Mucosa of stomach (tissue), 1 donor: Measurements from ENCODE around the gene TMEM88.

Source experiments
- H3K27me3 ChIP-seq: one replicate; pipeline ENCODE4 v1.7.0; 2013; ENCODE audit warnings: mild to moderate bottlenecking, low read length; ENCODE audit not compliant: control insufficient read depth, insufficient read depth
- H3K36me3 ChIP-seq: one replicate; pipeline ENCODE4 v1.7.0; 2013; ENCODE audit warnings: low read length; ENCODE audit not compliant: control insufficient read depth, insufficient read depth
- H3K4me1 ChIP-seq: one replicate; pipeline ENCODE4 v1.7.0; 2013; ENCODE audit warnings: mild to moderate bottlenecking, low read length; ENCODE audit not compliant: control insufficient read depth, insufficient read depth
- H3K4me3 ChIP-seq: one replicate; pipeline ENCODE4 v1.7.0; 2013; ENCODE audit warnings: low read length
- H3K9ac ChIP-seq: one replicate; pipeline ENCODE4 v1.7.0; 2013; ENCODE audit warnings: mild to moderate bottlenecking, low read length, moderate library complexity
- H3K9me3 ChIP-seq: one replicate; pipeline ENCODE4 v1.7.0; 2013; ENCODE audit warnings: mild to moderate bottlenecking, low read length, moderate library complexity; ENCODE audit not compliant: control insufficient read depth
- donor health status: Pancreatic carcinoma.

TMEM88 gene

GRCh38 chr17:7834957-7835813, 19.7 kb upstream of the TMEM88 start:
- Histone ChIP-seq H3K36me3 (no peaks in the 10 kb centered on the region), H3K4me1 (peaks cover 35% of the 10 kb centered on the region), H3K27me3 (peaks cover 5% of the 10 kb centered on the region), H3K9ac (peak overlapping the region; percentile 90), H3K9me3 (no peaks in the 10 kb centered on the region), H3K4me3 (peak overlapping the region; percentile 78)

DNA sequence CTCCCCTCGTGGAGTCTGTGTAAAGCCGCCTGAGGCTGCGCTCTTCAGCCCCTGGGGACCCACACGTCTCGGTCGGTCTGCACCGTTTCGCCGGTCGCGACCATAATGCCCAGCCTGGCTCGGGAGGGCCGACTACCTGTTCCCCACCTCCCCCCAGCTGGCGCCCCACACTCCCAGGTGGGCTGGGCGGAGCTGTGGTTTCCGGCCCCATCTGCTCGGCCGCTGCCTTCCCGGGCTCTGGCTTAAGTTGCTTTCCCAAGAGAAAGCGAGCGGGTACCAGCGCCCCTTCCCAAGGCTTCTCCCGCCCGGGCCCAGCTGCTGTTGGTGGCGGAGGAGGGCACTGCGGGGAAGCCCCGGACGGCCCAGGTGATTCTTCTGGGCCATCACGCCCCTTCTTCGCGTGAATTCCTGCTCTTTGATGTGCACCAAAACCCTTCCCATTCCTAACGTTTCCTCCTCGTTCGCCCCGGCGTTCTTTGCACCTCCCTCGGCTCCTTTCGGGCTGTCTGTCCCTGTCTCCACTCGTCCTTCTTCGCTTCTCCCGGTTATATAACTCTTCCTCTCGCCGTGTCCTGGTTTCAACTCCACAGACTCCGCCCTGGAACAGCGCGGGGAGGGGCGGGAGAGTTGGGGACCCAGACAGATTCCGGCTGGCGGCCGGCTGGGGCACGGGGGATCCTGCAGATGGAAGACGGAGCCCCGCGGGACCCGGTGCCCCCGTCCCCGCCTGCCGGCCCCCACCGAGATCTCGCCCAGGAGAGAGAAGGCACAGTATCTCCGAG, 18.9 kb upstream of the TMEM88 start:
- Histone ChIP-seq H3K9me3 (no peaks in the 10 kb centered on the region), H3K4me1 (peaks cover 36% of the 10 kb centered on the region), H3K4me3 (peak overlapping the region; percentile 78), H3K27me3 (peaks cover 5% of the 10 kb centered on the region), H3K9ac (peak overlapping the region; percentile 90), H3K36me3 (no peaks in the 10 kb centered on the region)

- no peaks in the 10 kb centered on the region for H3K9me3 ChIP-seq
- H3K36me3 ChIP-seq, result no peaks in the 10 kb centered on the region
- peaks cover 41% of the 10 kb centered on the region for H3K4me1 ChIP-seq
- peak overlapping the region; percentile 78 for H3K4me3 ChIP-seq
- peaks cover 5% of the 10 kb centered on the region for H3K27me3 ChIP-seq
- H3K9ac ChIP-seq, result peak overlapping the region; percentile 90
Observed at GRCh38 chr17:7836596-7837407, 18.1 kb upstream of the TMEM88 start.

DNA sequence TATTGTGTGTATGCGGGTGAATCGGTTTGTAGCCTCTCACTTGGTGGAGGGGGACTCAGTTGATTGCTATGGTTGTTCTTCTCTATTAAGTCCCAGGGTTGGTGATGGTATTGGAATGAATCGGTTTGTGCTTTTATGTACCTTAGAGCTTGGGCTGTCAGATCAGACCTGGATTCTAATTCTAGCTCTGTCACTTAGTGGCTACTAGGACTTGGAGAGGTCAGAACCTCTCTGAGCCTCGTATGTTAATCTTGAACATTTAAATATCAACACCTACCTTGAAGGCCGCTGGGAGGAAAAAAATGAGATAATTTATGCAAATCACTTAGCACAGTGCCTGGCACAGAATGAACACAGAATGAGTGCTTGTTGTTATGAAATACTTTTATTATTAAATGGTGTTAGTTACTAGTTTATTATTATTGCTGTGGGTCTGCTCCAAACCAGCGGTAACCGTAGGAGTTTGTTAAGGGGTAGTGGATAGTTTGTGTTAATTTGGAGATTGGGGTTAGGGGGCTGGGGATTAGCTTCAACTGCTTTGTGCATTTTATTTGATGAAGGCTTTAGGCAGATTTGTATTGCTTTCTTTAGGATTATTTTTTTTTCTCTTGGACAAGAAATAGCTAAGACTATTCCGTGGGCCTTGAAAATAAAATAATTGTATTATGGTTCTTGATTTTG, 17.3 kb upstream of the TMEM88 start:
- Histone ChIP-seq H3K36me3 (no peaks in the 10 kb centered on the region), H3K4me1 (peaks cover 41% of the 10 kb centered on the region), H3K27me3 (peaks cover 5% of the 10 kb centered on the region), H3K9ac (peak overlapping the region; percentile 90), H3K4me3 (peak overlapping the region; percentile 78), H3K9me3 (no peaks in the 10 kb centered on the region)

DNA sequence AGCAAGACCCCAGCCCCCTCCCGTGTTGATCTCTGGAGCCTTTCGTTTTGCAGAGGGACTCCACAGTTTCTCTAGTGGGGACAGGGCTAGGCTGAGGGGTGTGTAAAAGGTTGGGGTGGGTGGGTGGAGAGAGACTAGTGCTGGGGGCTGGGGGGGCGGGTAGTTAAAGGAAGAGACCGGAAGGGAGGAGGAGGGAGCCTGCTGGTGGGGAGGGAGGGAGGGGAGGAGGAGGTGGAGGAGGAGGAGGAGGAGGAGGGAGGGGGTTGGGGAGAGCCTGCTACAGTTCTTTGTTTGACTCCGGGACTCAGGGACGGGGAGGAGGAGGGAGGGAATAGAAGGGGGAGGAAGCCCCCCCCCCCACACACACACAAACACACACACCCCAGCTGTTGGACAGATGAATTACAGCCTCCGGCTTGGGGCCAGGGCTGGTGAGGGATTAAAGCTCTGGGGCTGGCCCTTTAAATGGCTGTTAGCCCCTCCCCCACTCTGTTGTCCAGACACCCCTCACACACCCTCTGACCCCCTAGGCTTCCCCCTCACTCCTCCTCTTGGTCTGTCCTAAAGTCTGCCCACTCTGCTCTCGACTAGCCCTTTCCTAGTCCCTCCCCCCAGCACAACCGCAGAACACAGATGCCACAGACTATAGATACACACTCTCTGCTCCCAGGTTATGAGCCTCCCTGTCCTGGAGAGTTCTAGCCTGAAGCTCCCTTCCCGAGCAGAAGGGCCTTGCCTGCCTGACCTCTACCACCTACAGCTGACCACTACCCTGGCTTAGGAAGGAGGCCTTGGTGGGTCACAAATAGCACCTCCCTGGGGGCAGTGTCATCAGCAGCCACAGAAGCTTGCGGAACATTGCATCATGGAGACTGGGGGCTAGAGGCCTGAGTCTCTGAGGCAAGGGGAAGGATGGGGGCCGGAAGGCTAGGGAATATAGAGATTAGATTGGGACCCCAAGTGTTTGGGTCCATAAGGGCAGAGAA, 16.5 kb upstream of the TMEM88 start:
- Histone ChIP-seq H3K9me3 (no peaks in the 10 kb centered on the region), H3K36me3 (no peaks in the 10 kb centered on the region), H3K4me1 (peaks cover 37% of the 10 kb centered on the region), H3K9ac (peak overlapping the region; percentile 90), H3K4me3 (no peak overlapping the region), H3K27me3 (no peaks in the 10 kb centered on the region)

- H3K9ac ChIP-seq, result peak overlapping the region; percentile 10
- H3K36me3 ChIP-seq, result no peaks in the 10 kb centered on the region
- no peaks in the 10 kb centered on the region for H3K27me3 ChIP-seq
- no peak overlapping the region for H3K4me3 ChIP-seq
- no peaks in the 10 kb centered on the region for H3K9me3 ChIP-seq
- peaks cover 33% of the 10 kb centered on the region for H3K4me1 ChIP-seq
Observed at GRCh38 chr17:7839190-7839875, 15.5 kb upstream of the TMEM88 start.

- Histone ChIP-seq H3K9ac (no peak overlapping the region), H3K4me1 (peaks cover 34% of the 10 kb centered on the region), H3K4me3 (no peak overlapping the region)
Observed at GRCh38 chr17:7839876-7840261, 15.0 kb upstream of the TMEM88 start.

GRCh38 chr17:7840441-7840840, 14.4 kb upstream of the TMEM88 start:
- Histone ChIP-seq H3K4me1 (peaks cover 40% of the 10 kb centered on the region), H3K27me3 (no peaks in the 10 kb centered on the region), H3K4me3 (no peak overlapping the region)

More at GRCh38 chr17:7839876-7840261, 15.0 kb upstream of the TMEM88 start:
- Histone ChIP-seq H3K27me3 (no peaks in the 10 kb centered on the region), H3K36me3 (no peaks in the 10 kb centered on the region), H3K9me3 (no peaks in the 10 kb centered on the region)

GRCh38 chr17:7840875-7841274, 14.0 kb upstream of the TMEM88 start:
- H3K4me3 ChIP-seq, result no peak overlapping the region
- no peaks in the 10 kb centered on the region for H3K9me3 ChIP-seq
- H3K36me3 ChIP-seq, result no peaks in the 10 kb centered on the region
- H3K4me1 ChIP-seq, result peaks cover 43% of the 10 kb centered on the region
- H3K9ac ChIP-seq, result peak overlapping the region; percentile 96
- no peaks in the 10 kb centered on the region for H3K27me3 ChIP-seq

More at GRCh38 chr17:7840441-7840840, 14.4 kb upstream of the TMEM88 start:
- no peaks in the 10 kb centered on the region for H3K9me3 ChIP-seq
- no peak overlapping the region for H3K9ac ChIP-seq
- no peaks in the 10 kb centered on the region for H3K36me3 ChIP-seq

- no peaks in the 10 kb centered on the region for H3K9me3 ChIP-seq
- H3K4me3 ChIP-seq, result peak overlapping the region; percentile 48
- H3K36me3 ChIP-seq, result no peaks in the 10 kb centered on the region
- peak overlapping the region; percentile 96 for H3K9ac ChIP-seq
- H3K27me3 ChIP-seq, result no peaks in the 10 kb centered on the region
- peaks cover 43% of the 10 kb centered on the region for H3K4me1 ChIP-seq
Observed at GRCh38 chr17:7841396-7841914, 13.4 kb upstream of the TMEM88 start.
